ENCODE measurements around the gene ZNF737. TPM values are rescaled to one million over a fixed set of nuclear protein-coding genes. Genes with fewer than 3 reads are reported as not detected.

The ZNF737 gene
- total and polyA plus RNA-seq, 10 of the 15 experiments (the other 5 are each of a cell fraction or from before 2014, with no cell fraction given) = 0.53 to 7.9 (median 4.4) TPM

DNA sequence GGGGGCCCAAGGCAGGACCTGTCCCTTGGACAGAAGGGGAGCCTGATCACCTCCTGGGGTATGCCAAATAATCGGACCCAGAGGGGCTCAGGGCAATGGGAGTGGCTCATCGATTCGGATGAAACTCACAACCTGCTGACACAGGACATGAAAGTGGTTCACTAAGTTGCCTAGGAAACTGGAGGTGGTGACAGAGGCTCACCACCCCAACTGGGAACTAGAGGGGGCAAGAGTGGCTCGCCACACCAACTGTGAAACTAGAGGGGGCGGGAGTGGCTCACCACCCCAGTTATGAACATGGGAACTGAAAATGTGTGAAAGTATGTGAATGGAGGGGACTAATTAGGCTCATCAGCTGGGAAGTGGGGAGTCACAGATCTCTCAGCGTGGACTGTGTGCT lies 46.3 kb upstream of the ZNF737 start:
- Histone ChIP-seq H3K36me3 (ENCODE audit: control insufficient read depth in 2 of 2, insufficient read depth in 2 of 2, low read length in 1 of 2) (no peaks in the 10 kb centered on the region), H3K4me2 (ENCODE audit: control insufficient read depth, insufficient read depth) (no peak overlapping the region), H3K27me3 (replicated peaks in 1 of 2; ENCODE audit: control insufficient read depth in 2 of 2, insufficient read depth in 2 of 2, low read length in 1 of 2) (no peaks in the 10 kb centered on the region), H3K9ac (ENCODE audit: control insufficient read depth, insufficient read depth, low read length) (no peak overlapping the region), H3K9me3 (replicated peaks; ENCODE audit: control insufficient read depth, insufficient read depth, low read length) (no peaks in the 10 kb centered on the region; the same call in 2 of the 3 replicates), H3K79me2 (ENCODE audit: control insufficient read depth, insufficient read depth, low read length) (no peaks in the 10 kb centered on the region), H3K4me1 (ENCODE audit: control insufficient read depth, insufficient read depth, low read length) (no peaks in the 10 kb centered on the region), H2AFZ (ENCODE audit: control insufficient read depth, low read depth, low read length) (no peak overlapping the region), H3K4me3 (no peak overlapping the region), H4K20me1 (ENCODE audit: control insufficient read depth, insufficient read depth) (no peaks in the 10 kb centered on the region), H3K27ac (ENCODE audit: control insufficient read depth, insufficient read depth) (no peak overlapping the region)
- TF ChIP-seq EP300 (IDR thresholded peaks at IDR 0.05; ENCODE audit: borderline replicate concordance in 1 of 2, control insufficient read depth in 1 of 2, low read depth in 2 of 2, low read length in 2 of 2) (no peak), ZNF274 (IDR thresholded peaks at IDR 0.05; ENCODE audit: insufficient read depth, insufficient read length) (no peak)
- in situ Hi-C loops (cut with MboI) = no loop called here
- RAD21 ChIA-PET (ENCODE audit: unreplicated experiment) = no interaction called here
- POLR2A ChIA-PET = no interaction called here
- no TSS peak for BruUV-seq (replicated peaks)
- ATAC-seq (no peak), DNase-seq (ENCODE audit: low read depth, low spot score) (no peak), FAIRE-seq (no peak)
- CTCF ChIA-PET = no interaction called here
- WGBS (ENCODE audit: insufficient coverage, insufficient replicate concordance, low lambda C conversion rate, missing lambda C conversion rate) = 34% methylated on average over 6 of the region's 6 CpGs
- SMC1A ChIA-PET (ENCODE audit: uncharacterized antibody, unreplicated experiment) = no interaction called here
- intact Hi-C loops (cut with micrococcal nuclease; ENCODE audit: unreplicated experiment) = no loop called here

GRCh38 chr19:20607943-20608342 lies 42.4 kb upstream of the ZNF737 start:
- WGBS (ENCODE audit: insufficient coverage, insufficient replicate concordance, low lambda C conversion rate, missing lambda C conversion rate) = 0% methylated on average over 1 of the region's 1 CpG
- H2AFZ ChIP-seq (ENCODE audit: control insufficient read depth, low read depth, low read length) = no peak overlapping the region
- RAD21 ChIA-PET (ENCODE audit: unreplicated experiment) = no interaction called here

More at GRCh38 chr19:20607943-20608342, 42.4 kb upstream of the ZNF737 start:
- SMC1A ChIA-PET (ENCODE audit: uncharacterized antibody, unreplicated experiment) = no interaction called here
- BruUV-seq (replicated peaks) = no TSS peak
- ATAC-seq (no peak), FAIRE-seq (no peak), DNase-seq (ENCODE audit: low read depth, low spot score) (no peak)
- Histone ChIP-seq H3K4me3 (no peak overlapping the region), H3K27ac (ENCODE audit: control insufficient read depth, insufficient read depth) (no peak overlapping the region), H3K27me3 (replicated peaks in 1 of 2; ENCODE audit: control insufficient read depth in 2 of 2, insufficient read depth in 2 of 2, low read length in 1 of 2) (no peaks in the 10 kb centered on the region), H3K4me2 (ENCODE audit: control insufficient read depth, insufficient read depth) (no peak overlapping the region), H4K20me1 (ENCODE audit: control insufficient read depth, insufficient read depth) (no peaks in the 10 kb centered on the region), H3K79me2 (ENCODE audit: control insufficient read depth, insufficient read depth, low read length) (no peaks in the 10 kb centered on the region), H3K36me3 (ENCODE audit: control insufficient read depth in 2 of 2, insufficient read depth in 2 of 2, low read length in 1 of 2) (no peaks in the 10 kb centered on the region), H3K9me3 (replicated peaks; ENCODE audit: control insufficient read depth, insufficient read depth, low read length) (no peaks in the 10 kb centered on the region; the same call in 2 of the 3 replicates), H3K4me1 (ENCODE audit: control insufficient read depth, insufficient read depth, low read length) (no peaks in the 10 kb centered on the region), H3K9ac (ENCODE audit: control insufficient read depth, insufficient read depth, low read length) (no peak overlapping the region)
- intact Hi-C loops (cut with micrococcal nuclease; ENCODE audit: unreplicated experiment) = no loop called here
- in situ Hi-C loops (cut with MboI) = no loop called here
- no peak for TF ChIP-seq SREBF1 (IDR thresholded peaks at IDR 0.05; ENCODE audit: low read length)
- TF ChIP-seq POLR2AphosphoS2 (IDR thresholded peaks at IDR 0.05; ENCODE audit: low read depth, low read length) = no peak
- TF ChIP-seq KLF5 (IDR thresholded peaks at IDR 0.05; ENCODE audit: partially characterized antibody) = no peak
- no peak for TF ChIP-seq ZNF24 (IDR thresholded peaks at IDR 0.05)
- TF ChIP-seq MTA2 (IDR thresholded peaks at IDR 0.05; ENCODE audit: low read depth) = no peak
- TF ChIP-seq CEBPB (IDR thresholded peaks at IDR 0.05; ENCODE audit: borderline replicate concordance in 1 of 2, low read depth in 2 of 2, low read length in 2 of 2) = no peak
- TF ChIP-seq CEBPZ (IDR thresholded peaks at IDR 0.05; ENCODE audit: low read depth, low read length) = no peak
- CTCF ChIA-PET = no interaction called here
- POLR2A ChIA-PET = no interaction called here

Data from GM12878 (cell line).